GM12872 (cell line): ENCODE measurements around the gene SYNPR.

Source experiments
- TF ChIP-seq, protein P1 (sequence below): IDR thresholded peaks from 3 replicates; pipeline ENCODE4 v1.5.1; 2011; ENCODE audit warnings: low read depth, mild to moderate bottlenecking, low read length, moderate library complexity; ENCODE audit not compliant: insufficient read depth

SYNPR gene

GRCh38 chr3:63613561-63613960 lies 335.5 kb downstream of the SYNPR start:
- TF ChIP-seq, protein P1, sequence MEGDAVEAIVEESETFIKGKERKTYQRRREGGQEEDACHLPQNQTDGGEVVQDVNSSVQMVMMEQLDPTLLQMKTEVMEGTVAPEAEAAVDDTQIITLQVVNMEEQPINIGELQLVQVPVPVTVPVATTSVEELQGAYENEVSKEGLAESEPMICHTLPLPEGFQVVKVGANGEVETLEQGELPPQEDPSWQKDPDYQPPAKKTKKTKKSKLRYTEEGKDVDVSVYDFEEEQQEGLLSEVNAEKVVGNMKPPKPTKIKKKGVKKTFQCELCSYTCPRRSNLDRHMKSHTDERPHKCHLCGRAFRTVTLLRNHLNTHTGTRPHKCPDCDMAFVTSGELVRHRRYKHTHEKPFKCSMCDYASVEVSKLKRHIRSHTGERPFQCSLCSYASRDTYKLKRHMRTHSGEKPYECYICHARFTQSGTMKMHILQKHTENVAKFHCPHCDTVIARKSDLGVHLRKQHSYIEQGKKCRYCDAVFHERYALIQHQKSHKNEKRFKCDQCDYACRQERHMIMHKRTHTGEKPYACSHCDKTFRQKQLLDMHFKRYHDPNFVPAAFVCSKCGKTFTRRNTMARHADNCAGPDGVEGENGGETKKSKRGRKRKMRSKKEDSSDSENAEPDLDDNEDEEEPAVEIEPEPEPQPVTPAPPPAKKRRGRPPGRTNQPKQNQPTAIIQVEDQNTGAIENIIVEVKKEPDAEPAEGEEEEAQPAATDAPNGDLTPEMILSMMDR: no peak

DNA sequence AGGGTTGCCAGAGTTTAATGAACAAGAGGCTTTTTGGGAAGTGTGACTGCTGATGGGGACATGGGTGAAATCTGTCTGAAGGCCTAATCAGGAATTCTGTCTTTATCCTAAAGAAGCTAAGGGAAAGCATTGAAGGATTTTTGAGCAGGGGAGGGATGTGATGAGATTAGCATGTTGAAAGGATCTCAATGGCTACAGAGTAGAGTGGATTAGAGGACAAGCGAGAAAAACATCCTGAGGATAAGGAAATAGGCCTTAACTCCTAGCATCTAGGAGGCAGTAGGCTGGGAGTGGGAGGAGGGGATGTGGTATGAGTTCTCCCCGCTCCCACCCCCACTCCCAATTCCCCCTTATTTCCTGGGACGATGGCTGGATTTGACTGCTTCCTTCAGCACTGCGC lies 339.3 kb downstream of the SYNPR start:
- TF ChIP-seq, protein P1: no peak

DNA sequence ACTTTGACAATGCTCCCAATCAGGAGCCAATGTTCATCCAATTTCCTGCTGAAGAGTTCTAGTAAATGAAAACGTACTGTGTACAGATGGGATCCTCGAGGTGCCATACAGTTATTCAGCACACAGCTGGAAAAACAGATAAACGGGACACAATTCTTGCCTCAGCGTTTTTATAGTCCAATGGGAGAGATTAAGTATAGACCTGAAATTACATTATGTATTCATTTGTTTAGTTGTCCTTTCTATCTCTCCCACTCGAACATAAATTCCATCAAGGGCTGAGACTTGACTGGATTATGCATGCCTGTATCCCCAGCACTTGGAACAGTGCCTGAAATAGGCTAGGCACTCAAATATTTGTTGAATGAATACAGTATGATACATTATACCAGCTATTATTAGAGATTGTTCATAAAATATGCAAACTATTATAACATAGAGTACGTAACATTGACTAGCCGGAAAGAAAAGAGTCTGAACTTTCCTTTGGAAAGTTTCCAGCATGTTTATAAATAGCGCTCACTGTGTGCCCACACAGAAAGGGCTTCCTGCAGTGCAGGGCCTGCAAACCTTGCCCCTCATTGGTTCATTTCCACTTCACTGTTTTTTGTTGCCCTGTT lies 346.9 kb downstream of the SYNPR start:
- TF ChIP-seq, protein P1: no peak

DNA sequence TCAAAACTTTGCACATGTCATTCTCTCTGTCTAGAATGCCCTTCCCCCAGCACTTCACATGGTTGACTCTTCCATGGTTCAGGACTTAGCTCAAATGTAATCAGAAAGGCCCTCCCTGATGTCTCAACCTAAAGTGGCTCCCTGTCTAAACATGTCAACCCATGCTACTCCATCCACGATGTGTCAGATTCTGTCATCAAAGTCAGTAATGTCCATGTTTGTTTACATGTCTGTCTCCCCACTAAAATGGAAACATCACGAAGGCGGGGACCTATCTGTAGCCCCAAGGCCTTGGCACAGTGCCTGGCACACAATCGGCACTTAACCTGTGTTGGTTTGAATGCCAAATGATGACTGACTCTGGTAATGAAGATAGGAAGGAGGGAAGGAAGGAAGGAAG lies 353.6 kb downstream of the SYNPR start:
- TF ChIP-seq, protein P1: no peak

DNA sequence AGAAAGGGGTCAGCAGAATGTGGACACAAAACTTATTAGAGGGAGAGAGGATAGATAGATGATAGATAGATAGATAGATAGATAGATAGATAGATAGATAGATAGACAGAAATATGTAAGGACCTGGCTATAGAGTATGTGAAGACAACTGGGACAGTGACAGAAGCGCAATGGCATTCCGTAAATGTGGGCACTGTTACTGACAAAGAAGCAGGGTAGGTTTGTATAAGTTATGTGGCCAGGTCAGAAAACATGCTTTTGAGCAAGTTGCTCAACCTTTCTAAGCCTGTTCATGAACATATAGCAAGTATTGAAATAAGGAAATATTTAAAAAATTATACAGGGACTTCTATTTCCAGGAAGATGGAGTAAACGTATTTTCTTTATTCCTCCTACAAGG lies 357.1 kb downstream of the SYNPR start:
- TF ChIP-seq, protein P1: no peak

DNA sequence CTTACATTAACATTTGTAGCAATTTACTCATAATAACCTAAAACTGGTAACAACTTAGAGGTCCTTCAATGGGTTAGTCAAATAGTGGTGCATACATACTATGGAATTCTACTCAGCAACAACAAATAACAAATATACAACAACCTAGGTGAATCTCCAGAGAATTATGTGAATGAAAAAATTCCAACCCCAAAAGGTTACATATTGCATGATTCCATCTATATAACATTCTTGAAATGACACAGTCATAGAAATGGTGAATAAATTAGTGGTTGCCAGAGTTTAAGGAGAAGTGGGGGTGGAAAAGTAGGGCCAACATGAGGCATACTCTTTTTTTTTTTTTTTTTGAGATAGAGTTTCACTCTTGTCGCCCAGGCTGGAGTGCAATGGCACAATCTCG lies 361.7 kb downstream of the SYNPR start:
- TF ChIP-seq, protein P1: no peak

GRCh38 chr3:63642488-63642887 lies 364.4 kb downstream of the SYNPR start:
- TF ChIP-seq, protein P1: no peak

DNA sequence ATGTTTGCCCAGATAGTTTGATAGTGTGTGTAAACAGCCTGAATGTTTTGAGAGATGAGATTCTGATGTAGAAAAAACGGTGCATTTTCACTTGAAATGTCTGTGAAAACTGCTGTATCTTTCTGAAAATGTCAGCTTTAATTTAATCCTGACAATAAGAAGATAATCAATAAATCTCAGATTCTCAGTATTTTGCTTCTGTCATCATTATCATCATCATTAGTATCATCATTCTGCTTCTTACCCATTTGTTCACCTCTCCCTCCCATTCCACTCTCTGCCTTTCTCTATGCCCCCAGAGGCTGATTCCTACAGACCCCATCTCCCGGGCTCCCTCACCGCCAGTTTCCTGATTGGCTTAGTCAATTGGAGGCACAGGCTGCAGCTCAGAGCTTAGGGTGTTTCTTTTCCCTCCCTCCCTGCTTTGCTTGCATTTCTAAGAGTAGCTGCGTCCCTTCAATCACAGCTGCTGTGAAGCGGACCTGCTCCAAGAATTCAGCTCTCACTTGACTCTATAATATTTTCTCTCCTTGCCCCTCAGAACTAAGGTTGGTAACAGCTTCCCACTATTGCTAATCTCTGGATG lies 366.2 kb downstream of the SYNPR start:
- TF ChIP-seq, protein P1: no peak
